HCT116 (cell line): ENCODE measurements around the gene TRPM8. TPM values are rescaled to one million over a fixed set of nuclear protein-coding genes. Genes with fewer than 3 reads are reported as not detected.

Experiments used
- ATAC-seq: fragments of 200-7000 bp; cut with Tn5 transposase; 2 replicates; pipeline ENCODE4 v1.9.1; 2020; ENCODE audit warnings: mild to moderate bottlenecking, moderate library complexity
- BruUV-seq: library from RNA; stranded (reverse); fragments of 400-500 nt; replicated peaks from 2 replicates; lab custom pipeline; 2021; lab: Mats Ljungman, UMichigan
- CTCF ChIA-PET: fragments of 300-600 bp; sonication (Branson Sonifier 250); formaldehyde crosslinking; loops from one replicate; lab custom pipeline; 2021; ENCODE audit warnings: antibody characterized with exemption; lab: Charles Lee
- POLR2A ChIA-PET: fragments of 300-600, 350-600 bp; sonication (Branson Sonifier 250); formaldehyde crosslinking; loops from one replicate; lab custom pipeline; 2021; ENCODE audit warnings: antibody characterized with exemption; lab: Charles Lee
- RAD21 ChIA-PET, 2 experiments: fragments of 300-600 bp; sonication (Branson Sonifier 250); formaldehyde crosslinking; loops; one replicate each; lab custom pipeline; 2023; ENCODE audit warnings: low total read pairs in 2 of 2; ENCODE audit not compliant: uncharacterized antibody in 2 of 2, unreplicated experiment in 2 of 2, low non-redundant PET in 1 of 2; lab: Charles Lee
- DNase-seq: peaks from one replicate; pipeline ENCODE4 v3.0.0-alpha.2; 2010; ENCODE audit warnings: low read depth, low spot score
- H2AFZ ChIP-seq: fragments of 200-600 bp; shearing (Covaris generic), sonication (generic); 2 replicates; pipeline ENCODE4 v1.6.1; 2017; ENCODE audit warnings: low read depth, mixed run types, mixed read lengths, antibody characterized with exemption, low read length; ENCODE audit not compliant: poor library complexity, severe bottlenecking
- H3K27ac ChIP-seq: 2 replicates; pipeline ENCODE4 v1.5.1; 2012; ENCODE audit warnings: low read depth, low read length
- H3K27me3 ChIP-seq: fragments of 200-600 bp; sonication (generic); 2 replicates; pipeline ENCODE4 v1.6.1; 2016; ENCODE audit warnings: mixed run types, low read length, mixed read lengths; ENCODE audit not compliant: insufficient read depth
- H3K36me3 ChIP-seq, 2 experiments: fragments of 200-500 bp in 1 of 2; fragments of 200-600 bp in 1 of 2; sonication (Bioruptor generic) in 1 of 2; sonication (generic) in 1 of 2; 2 replicates each; pipeline versions ENCODE4 v1.5.1 to v1.6.1; 2014 to 2016; ENCODE audit warnings: low read length in 2 of 2, inconsistent platforms in 1 of 2, mixed read lengths in 1 of 2, mixed run types in 1 of 2; ENCODE audit not compliant: insufficient read depth in 2 of 2, control insufficient read depth in 1 of 2
- H3K4me1 ChIP-seq, 2 experiments: fragments of 200-600 bp in 1 of 2; sonication (generic) in 1 of 2; 2 replicates each; pipeline versions ENCODE4 v1.5.1 to v1.6.1; 2012 to 2017; ENCODE audit warnings: low read length in 2 of 2, inconsistent platforms in 1 of 2, mild to moderate bottlenecking in 1 of 2, mixed read lengths in 1 of 2, mixed run types in 1 of 2, moderate library complexity in 1 of 2; ENCODE audit not compliant: insufficient read depth in 2 of 2, control insufficient read depth in 1 of 2
- H3K4me2 ChIP-seq: fragments of 200-600 bp; sonication (generic); 2 replicates; pipeline ENCODE4 v1.6.1; 2017; ENCODE audit warnings: mixed run types, low read length, mixed read lengths
- H3K4me3 ChIP-seq, 2 experiments: fragments of 200-600 bp in 1 of 2; sonication (generic) in 1 of 2; replicated peaks in 1 of 2; 2 replicates each; pipeline ENCODE4 v1.5.1; 2011 to 2016; ENCODE audit warnings: low read length in 2 of 2, control low read depth in 1 of 2, low read depth in 1 of 2, mild to moderate bottlenecking in 1 of 2, mixed read lengths in 1 of 2, mixed run types in 1 of 2
- H3K79me2 ChIP-seq: fragments of 200-600 bp; sonication (generic); 2 replicates; pipeline ENCODE4 v1.6.1; 2017; ENCODE audit warnings: mild to moderate bottlenecking, mixed run types, low read length, moderate library complexity, mixed read lengths; ENCODE audit not compliant: insufficient read depth
- H3K9ac ChIP-seq: fragments of 200-600 bp; sonication (generic); 2 replicates; pipeline ENCODE4 v1.6.1; 2016; ENCODE audit warnings: low read length, mixed read lengths
- H3K9me2 ChIP-seq: fragments of 200-600 bp; sonication (generic), shearing (Covaris generic); 2 replicates; pipeline ENCODE4 v1.6.1; 2017; ENCODE audit warnings: mixed run types, mild to moderate bottlenecking, moderate library complexity; ENCODE audit not compliant: insufficient read depth
- H3K9me3 ChIP-seq, 2 experiments: fragments of 200-500 bp in 1 of 2; fragments of 200-600 bp in 1 of 2; sonication (Bioruptor generic) in 1 of 2; sonication (generic) in 1 of 2; 2 replicates each; pipeline ENCODE4 v1.6.1; 2014 to 2017; ENCODE audit warnings: low read length in 2 of 2, mixed read lengths in 2 of 2, inconsistent platforms in 1 of 2, low read depth in 1 of 2, mild to moderate bottlenecking in 1 of 2, mixed run types in 1 of 2, moderate library complexity in 1 of 2; ENCODE audit not compliant: control insufficient read depth in 1 of 2, insufficient read depth in 1 of 2
- H4K20me1 ChIP-seq: fragments of 200-600 bp; sonication (generic), shearing (Covaris generic); 2 replicates; pipeline ENCODE4 v1.6.1; 2017; ENCODE audit warnings: mixed run types, mild to moderate bottlenecking, moderate library complexity; ENCODE audit not compliant: insufficient read depth
- CBX3 ChIP-seq: IDR thresholded peaks from 2 replicates; pipeline ENCODE4 v1.6.1; 2012; ENCODE audit warnings: low read depth
- ELF1 ChIP-seq: IDR thresholded peaks from 2 replicates; pipeline ENCODE4 v1.6.1; 2012; ENCODE audit warnings: low read depth, borderline replicate concordance
- EZH2phosphoT487 ChIP-seq: fragments of 200-600 bp; IDR thresholded peaks from 2 replicates; pipeline ENCODE4 v1.6.1; 2018; ENCODE audit warnings: antibody characterized with exemption, borderline replicate concordance
- POLR2A ChIP-seq: IDR thresholded peaks from 2 replicates; pipeline ENCODE4 v1.7.0; 2011; ENCODE audit warnings: borderline replicate concordance; ENCODE audit not compliant: insufficient read depth, insufficient read length; ENCODE audit errors: extremely low read depth
- RAD21 ChIP-seq: IDR thresholded peaks from 2 replicates; pipeline ENCODE4 v1.6.1; 2012; ENCODE audit warnings: low read depth, mild to moderate bottlenecking
- SIN3A ChIP-seq: IDR thresholded peaks from 2 replicates; pipeline ENCODE4 v1.6.1; 2012; ENCODE audit warnings: low read depth
- SP1 ChIP-seq: IDR thresholded peaks from 2 replicates; pipeline ENCODE4 v1.6.1; 2012; ENCODE audit warnings: low read depth
- SRF ChIP-seq: IDR thresholded peaks from 2 replicates; pipeline ENCODE4 v1.6.1; 2012; ENCODE audit warnings: low read depth
- ZFX ChIP-seq: fragments of 450-650 bp; IDR thresholded peaks from 2 replicates; pipeline ENCODE4 v1.6.1; 2017
- intact Hi-C: fragments of 100-400 bp; cut with micrococcal nuclease; formaldehyde crosslinking; loops from 2 replicates; pipeline ENCODE4 v1.10.0; 2022
- total RNA-seq: library from RNA; stranded (reverse); gene quantifications from one replicate; pipeline ENCODE4 v1.2.1, GENCODE V29; 2021; ENCODE audit not compliant: unreplicated experiment
- TF ChIP-seq, protein P1 (sequence below): IDR thresholded peaks from 2 replicates; pipeline ENCODE4 v1.6.1; 2012
- TF ChIP-seq, protein P2 (sequence below): IDR thresholded peaks from 2 replicates; pipeline ENCODE4 v1.6.1; 2012; ENCODE audit warnings: low read depth
- TF ChIP-seq, protein P3 (sequence below), 3 experiments: fragments of 200-600 bp in 1 of 3; sonication (generic) in 1 of 3; IDR thresholded peaks in 2 of 3; conservative IDR thresholded peaks in 1 of 3; 2 replicates each; pipeline ENCODE4 v1.5.1; 2012 to 2017; ENCODE audit warnings: low read depth in 2 of 3, low read length in 2 of 3, antibody characterized with exemption in 1 of 3, borderline replicate concordance in 1 of 3, control low read depth in 1 of 3, mild to moderate bottlenecking in 1 of 3, mixed read lengths in 1 of 3, mixed run types in 1 of 3, moderate library complexity in 1 of 3; ENCODE audit not compliant: insufficient read depth in 1 of 3

Gene TRPM8
- total RNA-seq, 1 experiment from 2014 or later = 0.39 TPM

- BruUV-seq = no TSS peak
- H3K4me3 ChIP-seq = no peak overlapping the region
- CTCF ChIA-PET = interaction anchor here (1.3 kb wide), 1 partner anchor 104 kb away, joined by 3 read pairs; no protein-coding TSS in a partner anchor
- RAD21 ChIA-PET = no interaction called here
- no peaks in the 10 kb centered on the region for H3K27me3 ChIP-seq
- H3K4me1 ChIP-seq = no peaks in the 10 kb centered on the region
- no peaks in the 10 kb centered on the region for H4K20me1 ChIP-seq
- DNase-seq (no peak), ATAC-seq (no peak)
- H3K79me2 ChIP-seq = no peaks in the 10 kb centered on the region
- H3K9ac ChIP-seq = no peak overlapping the region
- H3K36me3 ChIP-seq = no peaks in the 10 kb centered on the region
- POLR2A ChIA-PET = no interaction called here
- no peak for TF ChIP-seq EZH2phosphoT487
- TF ChIP-seq, protein P1, sequence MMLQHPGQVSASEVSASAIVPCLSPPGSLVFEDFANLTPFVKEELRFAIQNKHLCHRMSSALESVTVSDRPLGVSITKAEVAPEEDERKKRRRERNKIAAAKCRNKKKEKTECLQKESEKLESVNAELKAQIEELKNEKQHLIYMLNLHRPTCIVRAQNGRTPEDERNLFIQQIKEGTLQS = no peak
- TF ChIP-seq, protein P2, sequence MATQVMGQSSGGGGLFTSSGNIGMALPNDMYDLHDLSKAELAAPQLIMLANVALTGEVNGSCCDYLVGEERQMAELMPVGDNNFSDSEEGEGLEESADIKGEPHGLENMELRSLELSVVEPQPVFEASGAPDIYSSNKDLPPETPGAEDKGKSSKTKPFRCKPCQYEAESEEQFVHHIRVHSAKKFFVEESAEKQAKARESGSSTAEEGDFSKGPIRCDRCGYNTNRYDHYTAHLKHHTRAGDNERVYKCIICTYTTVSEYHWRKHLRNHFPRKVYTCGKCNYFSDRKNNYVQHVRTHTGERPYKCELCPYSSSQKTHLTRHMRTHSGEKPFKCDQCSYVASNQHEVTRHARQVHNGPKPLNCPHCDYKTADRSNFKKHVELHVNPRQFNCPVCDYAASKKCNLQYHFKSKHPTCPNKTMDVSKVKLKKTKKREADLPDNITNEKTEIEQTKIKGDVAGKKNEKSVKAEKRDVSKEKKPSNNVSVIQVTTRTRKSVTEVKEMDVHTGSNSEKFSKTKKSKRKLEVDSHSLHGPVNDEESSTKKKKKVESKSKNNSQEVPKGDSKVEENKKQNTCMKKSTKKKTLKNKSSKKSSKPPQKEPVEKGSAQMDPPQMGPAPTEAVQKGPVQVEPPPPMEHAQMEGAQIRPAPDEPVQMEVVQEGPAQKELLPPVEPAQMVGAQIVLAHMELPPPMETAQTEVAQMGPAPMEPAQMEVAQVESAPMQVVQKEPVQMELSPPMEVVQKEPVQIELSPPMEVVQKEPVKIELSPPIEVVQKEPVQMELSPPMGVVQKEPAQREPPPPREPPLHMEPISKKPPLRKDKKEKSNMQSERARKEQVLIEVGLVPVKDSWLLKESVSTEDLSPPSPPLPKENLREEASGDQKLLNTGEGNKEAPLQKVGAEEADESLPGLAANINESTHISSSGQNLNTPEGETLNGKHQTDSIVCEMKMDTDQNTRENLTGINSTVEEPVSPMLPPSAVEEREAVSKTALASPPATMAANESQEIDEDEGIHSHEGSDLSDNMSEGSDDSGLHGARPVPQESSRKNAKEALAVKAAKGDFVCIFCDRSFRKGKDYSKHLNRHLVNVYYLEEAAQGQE = no peak
- H3K9me2 ChIP-seq = no peaks in the 10 kb centered on the region
- H3K4me2 ChIP-seq = no peak overlapping the region
- no peaks in the 10 kb centered on the region for H3K9me3 ChIP-seq
- intact Hi-C loops = no loop called here
- no peak overlapping the region for H2AFZ ChIP-seq
- H3K27ac ChIP-seq = no peak overlapping the region
Observed at GRCh38 chr2:233961905-233962304, 44.7 kb downstream of the TRPM8 start.

DNA sequence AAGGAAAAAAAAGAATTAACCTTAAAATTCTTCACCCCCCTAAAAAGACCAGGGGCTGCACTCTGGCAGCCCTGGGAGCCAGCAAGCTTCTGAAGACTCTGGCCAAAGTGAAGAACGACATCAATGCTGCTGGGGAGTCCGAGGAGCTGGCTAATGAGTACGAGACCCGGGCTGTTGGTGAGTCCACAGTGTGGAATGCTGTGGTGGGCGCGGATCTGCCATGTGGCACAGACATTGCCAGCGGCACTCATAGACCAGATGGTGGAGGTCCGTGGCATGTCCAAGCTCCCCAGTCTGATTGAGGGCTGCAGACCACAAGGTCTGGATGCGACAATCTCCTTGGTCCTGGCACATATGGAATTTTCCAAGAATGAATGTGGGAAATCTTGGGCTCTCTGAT lies 47.4 kb downstream of the TRPM8 start:
- Histone ChIP-seq H3K4me1 (no peaks in the 10 kb centered on the region), H3K36me3 (no peaks in the 10 kb centered on the region), H3K9ac (no peak overlapping the region), H4K20me1 (no peaks in the 10 kb centered on the region), H3K9me2 (no peaks in the 10 kb centered on the region), H3K27ac (no peak overlapping the region), H3K4me2 (no peak overlapping the region), H3K9me3 (no peaks in the 10 kb centered on the region), H2AFZ (no peak overlapping the region), H3K79me2 (no peaks in the 10 kb centered on the region), H3K4me3 (no peak overlapping the region), H3K27me3 (no peaks in the 10 kb centered on the region)
- ChIA-PET RAD21 (no interaction called here), POLR2A (no interaction called here), CTCF (no interaction called here)
- ATAC-seq = no peak
- DNase-seq = no peak
- no TSS peak for BruUV-seq
- intact Hi-C loops = no loop called here
- TF ChIP-seq SP1 = no peak
- TF ChIP-seq ELF1 = no peak
- no peak for TF ChIP-seq CBX3
- no peak for TF ChIP-seq RAD21
- no peak for TF ChIP-seq POLR2A
- TF ChIP-seq SIN3A = no peak
- TF ChIP-seq, protein P3, sequence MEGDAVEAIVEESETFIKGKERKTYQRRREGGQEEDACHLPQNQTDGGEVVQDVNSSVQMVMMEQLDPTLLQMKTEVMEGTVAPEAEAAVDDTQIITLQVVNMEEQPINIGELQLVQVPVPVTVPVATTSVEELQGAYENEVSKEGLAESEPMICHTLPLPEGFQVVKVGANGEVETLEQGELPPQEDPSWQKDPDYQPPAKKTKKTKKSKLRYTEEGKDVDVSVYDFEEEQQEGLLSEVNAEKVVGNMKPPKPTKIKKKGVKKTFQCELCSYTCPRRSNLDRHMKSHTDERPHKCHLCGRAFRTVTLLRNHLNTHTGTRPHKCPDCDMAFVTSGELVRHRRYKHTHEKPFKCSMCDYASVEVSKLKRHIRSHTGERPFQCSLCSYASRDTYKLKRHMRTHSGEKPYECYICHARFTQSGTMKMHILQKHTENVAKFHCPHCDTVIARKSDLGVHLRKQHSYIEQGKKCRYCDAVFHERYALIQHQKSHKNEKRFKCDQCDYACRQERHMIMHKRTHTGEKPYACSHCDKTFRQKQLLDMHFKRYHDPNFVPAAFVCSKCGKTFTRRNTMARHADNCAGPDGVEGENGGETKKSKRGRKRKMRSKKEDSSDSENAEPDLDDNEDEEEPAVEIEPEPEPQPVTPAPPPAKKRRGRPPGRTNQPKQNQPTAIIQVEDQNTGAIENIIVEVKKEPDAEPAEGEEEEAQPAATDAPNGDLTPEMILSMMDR (IDR thresholded peaks at IDR 0.05 in 2 of 3, conservative IDR thresholded peaks at IDR 0.05 in 1 of 3; ENCODE audit: borderline replicate concordance in 1 of 3, insufficient read depth in 1 of 3, low read depth in 2 of 3, low read length in 2 of 3) = no peak
- no peak for TF ChIP-seq ZFX
- TF ChIP-seq SRF = no peak
- TF ChIP-seq, protein P2 = no peak
